ENCODE data around the gene TRIM67. TPM values are rescaled to one million over a fixed set of nuclear protein-coding genes. Genes with fewer than 3 reads are reported as not detected.
"Not testable (repeated sequence)": the region's sequence is repeated elsewhere in the genome, so short reads cannot be mapped to it uniquely, and the experiment has no call there.

TRIM67 gene
- total RNA-seq, 2 experiments from 2014 or later, result not detected

DNA sequence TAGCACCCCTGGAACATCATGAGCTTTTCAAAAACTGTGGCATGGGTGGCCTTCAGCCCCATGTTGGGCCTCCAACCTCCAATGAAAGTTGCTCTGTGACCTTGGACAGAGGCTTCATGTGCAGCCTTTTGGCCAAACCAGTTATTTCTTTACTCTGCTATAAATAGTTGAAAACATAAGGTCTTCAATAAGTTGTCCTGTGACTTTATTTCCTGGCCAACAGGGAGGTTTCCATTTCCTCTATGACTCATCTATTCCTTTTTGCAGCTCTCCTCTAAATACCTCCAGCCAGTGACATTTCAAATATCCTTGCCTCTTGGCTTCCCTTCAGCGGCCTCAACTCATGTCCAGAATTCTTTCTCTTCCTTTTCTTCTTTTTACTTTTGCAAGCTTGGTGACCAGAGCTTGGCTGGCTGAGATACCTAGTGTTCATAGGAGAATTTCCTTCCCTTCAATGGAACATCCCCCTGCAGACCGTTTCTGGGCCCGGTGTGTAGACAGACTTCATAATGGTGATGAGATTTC, 22.7 kb upstream of the TRIM67 start:
- peaks cover 5% of the 10 kb centered on the region for H3K4me1 Mint-ChIP-seq
- CTCF ChIA-PET, result interaction anchor here (0.6 kb wide), 1 partner anchor 764 kb away, joined by 3 read pairs; no protein-coding TSS in a partner anchor
- no peaks in the 10 kb centered on the region for H3K36me3 Mint-ChIP-seq (ENCODE audit: low read depth)
- DNase-seq, result no peak
- no peak overlapping the region for H3K4me3 Mint-ChIP-seq
- no peaks in the 10 kb centered on the region for H3K9me3 Mint-ChIP-seq
- no peak overlapping the region for H3K27ac Mint-ChIP-seq
- H3K27me3 Mint-ChIP-seq, result peaks cover 24% of the 10 kb centered on the region
- POLR2A ChIA-PET, result no interaction called here

GRCh38 chr1:231139659-231140654, 21.9 kb upstream of the TRIM67 start:
- H3K4me1 Mint-ChIP-seq, result peaks cover 5% of the 10 kb centered on the region
- no peak overlapping the region for H3K27ac Mint-ChIP-seq
- CTCF ChIA-PET, result no interaction called here
- no peak overlapping the region for H3K4me3 Mint-ChIP-seq
- no peaks in the 10 kb centered on the region for H3K9me3 Mint-ChIP-seq
- DNase-seq, result no peak
- H3K27me3 Mint-ChIP-seq, result peaks cover 27% of the 10 kb centered on the region
- H3K36me3 Mint-ChIP-seq (ENCODE audit: low read depth), result no peaks in the 10 kb centered on the region
- POLR2A ChIA-PET, result no interaction called here

GRCh38 chr1:231144416-231145193, 17.3 kb upstream of the TRIM67 start:
- no peak overlapping the region for H3K4me3 Mint-ChIP-seq
- no peaks in the 10 kb centered on the region for H3K36me3 Mint-ChIP-seq (ENCODE audit: low read depth)
- POLR2A ChIA-PET, result no interaction called here
- no peaks in the 10 kb centered on the region for H3K9me3 Mint-ChIP-seq
- CTCF ChIA-PET, result no interaction called here
- H3K27me3 Mint-ChIP-seq, result peaks cover 33% of the 10 kb centered on the region
- no peaks in the 10 kb centered on the region for H3K4me1 Mint-ChIP-seq
- no peak overlapping the region for H3K27ac Mint-ChIP-seq
- DNase-seq, result no peak

- peaks cover 2% of the 10 kb centered on the region for H3K9me3 Mint-ChIP-seq
- no peak for DNase-seq
- CTCF ChIA-PET, result no interaction called here
- H3K4me3 Mint-ChIP-seq, result no peak overlapping the region
- peaks cover 44% of the 10 kb centered on the region for H3K27me3 Mint-ChIP-seq
- H3K27ac Mint-ChIP-seq, result no peak overlapping the region
- no peaks in the 10 kb centered on the region for H3K4me1 Mint-ChIP-seq
- H3K36me3 Mint-ChIP-seq (ENCODE audit: low read depth), result no peaks in the 10 kb centered on the region
- POLR2A ChIA-PET, result no interaction called here
These were observed 14.0 kb upstream of the TRIM67 start for GRCh38 chr1:231147896-231148295.

- no peak overlapping the region for H3K4me3 Mint-ChIP-seq
- no peak overlapping the region for H3K27ac Mint-ChIP-seq
- peaks cover 55% of the 10 kb centered on the region for H3K27me3 Mint-ChIP-seq
- POLR2A ChIA-PET, result interaction anchor here (0.6 kb wide), 1 partner anchor 347 kb away, joined by 4 read pairs; no protein-coding TSS in a partner anchor
- DNase-seq, result no peak
- peaks cover 2% of the 10 kb centered on the region for H3K9me3 Mint-ChIP-seq
- no peaks in the 10 kb centered on the region for H3K36me3 Mint-ChIP-seq (ENCODE audit: low read depth)
- H3K4me1 Mint-ChIP-seq, result no peaks in the 10 kb centered on the region
- CTCF ChIA-PET, result no interaction called here
These were observed 10.0 kb upstream of the TRIM67 start for GRCh38 chr1:231151811-231152210.

GRCh38 chr1:231153726-231154125, 8.1 kb upstream of the TRIM67 start:
- H3K4me1 Mint-ChIP-seq, result no peaks in the 10 kb centered on the region
- peaks cover 57% of the 10 kb centered on the region for H3K27me3 Mint-ChIP-seq
- ChIA-PET POLR2A (no interaction called here), CTCF (interaction anchor here (1.7 kb wide), 1 partner anchor 9 kb away, joined by 5 read pairs; no protein-coding TSS in a partner anchor)
- DNase-seq, result no peak
- H3K27ac Mint-ChIP-seq, result no peak overlapping the region
- H3K9me3 Mint-ChIP-seq, result peaks cover 2% of the 10 kb centered on the region
- no peak overlapping the region for H3K4me3 Mint-ChIP-seq
- H3K36me3 Mint-ChIP-seq (ENCODE audit: low read depth), result no peaks in the 10 kb centered on the region

DNA sequence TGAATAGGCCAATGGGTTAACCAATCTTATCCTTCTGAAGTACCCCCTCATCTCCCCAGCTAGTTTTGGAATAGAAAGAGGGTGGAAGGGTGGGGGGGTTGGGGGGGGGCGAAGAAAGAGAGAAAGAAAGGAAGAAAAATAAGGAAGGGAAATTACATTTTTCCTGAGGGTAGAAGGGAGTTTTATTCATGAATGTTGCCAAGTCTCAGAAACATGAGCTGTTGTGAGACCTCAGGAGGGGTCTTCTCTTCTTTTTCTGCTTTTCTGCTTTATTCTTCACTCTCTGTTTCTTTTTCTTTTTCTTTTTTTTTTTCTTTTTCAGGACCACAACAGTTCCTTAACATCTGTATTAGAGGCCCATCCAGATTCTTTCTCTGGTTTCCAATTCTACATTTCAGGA, 6.0 kb upstream of the TRIM67 start:
- peaks cover 2% of the 10 kb centered on the region for H3K9me3 Mint-ChIP-seq
- no peaks in the 10 kb centered on the region for H3K36me3 Mint-ChIP-seq (ENCODE audit: low read depth)
- H3K4me3 Mint-ChIP-seq, result no peak overlapping the region
- H3K27ac Mint-ChIP-seq, result no peak overlapping the region
- ChIA-PET POLR2A (no interaction called here), CTCF (no interaction called here)
- no peak for DNase-seq
- peaks cover 69% of the 10 kb centered on the region for H3K27me3 Mint-ChIP-seq
- H3K4me1 Mint-ChIP-seq, result peaks cover under 1% of the 10 kb centered on the region

DNA sequence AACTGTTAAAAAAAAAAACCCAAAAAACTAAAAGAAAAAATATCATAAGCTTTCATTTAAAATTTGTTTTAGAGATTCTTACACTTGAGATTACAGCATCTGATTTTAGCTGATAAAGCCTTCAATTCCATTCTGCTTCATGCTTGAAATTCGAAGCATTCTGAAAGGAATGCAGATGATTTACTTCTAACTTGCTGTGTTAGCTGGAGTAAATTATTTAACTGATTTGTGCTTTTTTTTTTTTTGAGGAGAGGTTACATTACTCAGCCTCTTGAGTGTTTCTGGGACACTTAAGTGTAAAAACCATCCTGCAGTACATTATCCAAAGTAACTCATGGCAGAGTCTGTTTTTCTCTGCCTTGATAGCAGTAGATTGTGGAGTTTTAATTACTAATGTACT, 4.5 kb upstream of the TRIM67 start:
- peaks cover 71% of the 10 kb centered on the region for H3K27me3 Mint-ChIP-seq
- DNase-seq, result no peak
- ChIA-PET CTCF (interaction anchor here (0.7 kb wide), 1 partner anchor 875 kb away, joined by 4 read pairs; no protein-coding TSS in a partner anchor), POLR2A (no interaction called here)
- H3K4me3 Mint-ChIP-seq, result no peak overlapping the region
- no peaks in the 10 kb centered on the region for H3K36me3 Mint-ChIP-seq (ENCODE audit: low read depth)
- peaks cover 3% of the 10 kb centered on the region for H3K4me1 Mint-ChIP-seq
- no peak overlapping the region for H3K27ac Mint-ChIP-seq
- H3K9me3 Mint-ChIP-seq, result peaks cover 2% of the 10 kb centered on the region

GRCh38 chr1:231158141-231158540, 3.7 kb upstream of the TRIM67 start:
- DNase-seq; POLR2A ChIA-PET; H3K4me3 Mint-ChIP-seq; H3K27ac Mint-ChIP-seq; H3K9me3 Mint-ChIP-seq; CTCF ChIA-PET; H3K4me1 Mint-ChIP-seq; H3K36me3 Mint-ChIP-seq (ENCODE audit: low read depth): not testable (repeated sequence)
- peaks cover 68% of the 10 kb centered on the region for H3K27me3 Mint-ChIP-seq

DNA sequence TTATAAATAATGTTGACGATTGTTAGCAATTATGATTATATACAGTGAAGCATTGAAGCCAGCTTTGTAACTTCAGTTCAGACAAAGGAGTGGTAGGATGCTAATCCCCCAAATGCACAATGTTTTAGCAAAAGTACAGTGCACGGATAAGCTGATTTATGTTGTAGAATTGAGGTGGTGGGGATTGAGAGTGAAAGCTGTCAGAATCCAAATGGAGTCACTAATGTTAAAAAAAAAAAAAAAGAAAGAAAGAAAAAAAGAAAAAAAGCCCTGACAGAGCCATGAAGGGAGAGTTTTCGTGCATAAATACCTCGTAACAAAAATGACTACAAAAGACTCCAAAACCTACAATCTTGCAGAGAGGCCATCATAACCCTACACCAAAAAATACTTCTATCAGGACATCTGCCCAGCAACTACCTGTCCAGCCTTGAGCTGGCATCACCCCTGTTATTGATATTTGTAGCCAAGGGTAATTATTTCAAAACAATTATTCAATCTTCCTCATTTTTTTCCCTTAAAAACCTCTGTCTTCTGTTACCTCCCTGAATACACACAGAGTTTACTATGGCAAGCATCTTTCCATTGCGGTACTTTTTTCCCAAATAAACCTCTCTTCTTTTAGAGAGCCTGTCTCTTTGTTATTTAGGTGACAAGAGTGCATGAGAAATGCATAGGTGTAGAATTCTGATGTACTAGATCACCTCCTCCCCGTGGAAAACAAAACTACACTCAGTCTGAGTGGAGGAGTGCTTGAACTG, 2.5 kb upstream of the TRIM67 start:
- H3K36me3 Mint-ChIP-seq (ENCODE audit: low read depth), result no peaks in the 10 kb centered on the region
- H3K9me3 Mint-ChIP-seq, result no peaks in the 10 kb centered on the region
- ChIA-PET POLR2A (no interaction called here), CTCF (no interaction called here)
- no peak overlapping the region for H3K27ac Mint-ChIP-seq
- peaks cover 5% of the 10 kb centered on the region for H3K4me1 Mint-ChIP-seq
- H3K4me3 Mint-ChIP-seq, result no peak overlapping the region
- peaks cover 64% of the 10 kb centered on the region for H3K27me3 Mint-ChIP-seq
- no peak for DNase-seq

DNA sequence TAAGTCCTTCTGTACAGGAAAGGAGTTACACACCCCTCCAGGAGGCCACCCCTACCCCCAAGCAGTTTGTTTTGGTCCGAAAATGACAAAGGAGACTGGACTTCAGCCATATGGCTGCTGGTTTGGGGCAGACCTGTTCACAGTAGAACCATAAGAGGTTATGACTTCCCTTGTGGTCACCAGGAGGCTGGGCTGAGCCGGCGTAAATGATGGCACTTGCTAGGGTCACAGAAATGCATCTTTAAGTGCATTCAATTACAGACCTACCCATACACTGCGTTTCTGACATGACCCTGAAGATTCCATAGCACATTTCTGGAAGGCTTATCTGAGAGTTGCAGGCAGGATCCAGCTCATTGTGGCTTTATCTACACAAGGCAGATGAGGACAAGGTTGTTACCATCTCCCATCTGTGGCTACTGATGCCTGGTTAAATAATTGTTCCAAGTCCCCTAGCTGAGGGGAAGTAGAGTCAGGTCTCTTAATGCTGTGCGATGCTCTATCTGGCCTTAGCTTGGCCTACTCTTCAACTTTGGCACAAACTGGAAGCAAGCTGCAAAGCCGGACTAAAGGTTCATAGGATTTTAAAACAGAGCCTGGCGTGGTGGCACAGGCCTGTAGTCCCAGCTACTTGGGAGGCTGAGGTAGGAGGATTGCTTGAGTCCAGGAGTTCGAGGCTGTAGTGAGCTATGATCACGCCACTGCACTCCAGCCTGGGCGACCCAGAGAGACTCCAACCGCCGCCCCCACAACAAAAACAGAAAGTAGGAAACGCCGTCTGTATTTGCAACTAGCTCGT, 1.7 kb upstream of the TRIM67 start:
- H3K27ac Mint-ChIP-seq, result no peak overlapping the region
- no peak overlapping the region for H3K4me3 Mint-ChIP-seq
- ChIA-PET POLR2A (no interaction called here), CTCF (interaction anchor here (0.6 to 0.7 kb wide), 2 partner anchors 237 to 1938 kb away, joined by 3 read pairs; no protein-coding TSS in a partner anchor)
- H3K9me3 Mint-ChIP-seq, result no peaks in the 10 kb centered on the region
- H3K4me1 Mint-ChIP-seq, result peaks cover 5% of the 10 kb centered on the region
- no peak for DNase-seq
- H3K36me3 Mint-ChIP-seq (ENCODE audit: low read depth), result no peaks in the 10 kb centered on the region
- peaks cover 67% of the 10 kb centered on the region for H3K27me3 Mint-ChIP-seq

Data from activated CD4-positive, alpha-beta T cell treated with anti-CD3 and anti-CD28 coated beads, Interleukin-2, amount 10 ng/mL, durations not matched to agents 7 days and 5 days (primary cell).